ENCODE measurements around the gene TPTE2. TPM values are rescaled to one million over a fixed set of nuclear protein-coding genes. Genes with fewer than 3 reads are reported as not detected.
"Not testable (repeated sequence)": the region's sequence is repeated elsewhere in the genome, so short reads cannot be mapped to it uniquely, and the experiment has no call there.

Gene TPTE2
- total RNA-seq, 1 experiment from 2014 or later: not detected

GRCh38 chr13:19439056-19439686, 122.2 kb downstream of the TPTE2 start:
- H3K27ac ChIP-seq (ENCODE audit: low read length); BruUV-seq (replicated peaks); H3K36me3 ChIP-seq (ENCODE audit: control insufficient read depth, insufficient read depth, low read length); H3K27me3 ChIP-seq (ENCODE audit: control insufficient read depth, insufficient read depth, low read length); H3K4me1 ChIP-seq (ENCODE audit: control insufficient read depth, insufficient read depth, low read length); ATAC-seq; H3K9me3 ChIP-seq (ENCODE audit: control insufficient read depth, insufficient read depth, low read depth, low read length); in situ Hi-C loops (cut with HindIII; ENCODE audit: low pct_unique_long_range_greater_than_20kb, low sequenced_read_pairs); intact Hi-C loops (cut with micrococcal nuclease; ENCODE audit: unreplicated experiment); POLR2A ChIA-PET; CTCF ChIA-PET; H3K4me3 ChIP-seq (ENCODE audit: low read depth in 2 of 2, low read length in 2 of 2): not testable (repeated sequence)
- DNase-seq (ENCODE audit: low read depth, low spot score): peak; percentile 12
- TF ChIP-seq CTCF (IDR thresholded peaks at IDR 0.05): peak; percentile 66

GRCh38 chr13:19437780-19438179, 123.6 kb downstream of the TPTE2 start:
- H3K4me1 ChIP-seq (ENCODE audit: control insufficient read depth, insufficient read depth, low read length); H3K27ac ChIP-seq (ENCODE audit: low read length); H3K36me3 ChIP-seq (ENCODE audit: control insufficient read depth, insufficient read depth, low read length); BruUV-seq (replicated peaks); CTCF ChIA-PET; POLR2A ChIA-PET; in situ Hi-C loops (cut with HindIII; ENCODE audit: low pct_unique_long_range_greater_than_20kb, low sequenced_read_pairs); H3K27me3 ChIP-seq (ENCODE audit: control insufficient read depth, insufficient read depth, low read length); intact Hi-C loops (cut with micrococcal nuclease; ENCODE audit: unreplicated experiment); H3K4me3 ChIP-seq (ENCODE audit: low read depth in 2 of 2, low read length in 2 of 2); DNase-seq (ENCODE audit: low read depth, low spot score); H3K9me3 ChIP-seq (ENCODE audit: control insufficient read depth, insufficient read depth, low read depth, low read length); ATAC-seq: not testable (repeated sequence)

DNA sequence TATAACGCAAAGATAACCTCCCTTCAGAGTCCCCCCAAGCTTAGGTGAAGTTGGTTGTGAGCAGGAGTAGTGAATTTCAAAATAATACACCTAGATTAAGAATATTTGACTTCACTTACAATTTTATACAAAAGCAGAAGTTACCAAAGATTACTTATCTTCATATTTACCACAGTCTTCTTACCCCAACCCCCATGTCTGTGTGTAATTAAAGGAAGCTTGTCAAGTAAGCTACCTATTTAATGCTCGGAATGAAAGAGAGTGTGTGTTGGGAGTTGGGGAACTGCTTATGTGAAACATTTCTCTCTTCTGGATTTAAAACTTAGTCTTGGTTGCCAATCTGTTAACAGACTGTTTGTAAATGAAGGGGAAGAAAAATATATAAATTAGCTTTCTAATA, 139.1 kb downstream of the TPTE2 start:
- H3K4me3 ChIP-seq (ENCODE audit: low read depth in 2 of 2, low read length in 2 of 2); H3K27me3 ChIP-seq (ENCODE audit: control insufficient read depth, insufficient read depth, low read length); H3K9me3 ChIP-seq (ENCODE audit: control insufficient read depth, insufficient read depth, low read depth, low read length); BruUV-seq (replicated peaks); in situ Hi-C loops (cut with HindIII; ENCODE audit: low pct_unique_long_range_greater_than_20kb, low sequenced_read_pairs); ATAC-seq; CTCF ChIA-PET; H3K27ac ChIP-seq (ENCODE audit: low read length); H3K36me3 ChIP-seq (ENCODE audit: control insufficient read depth, insufficient read depth, low read length); DNase-seq (ENCODE audit: low read depth, low spot score); intact Hi-C loops (cut with micrococcal nuclease; ENCODE audit: unreplicated experiment); POLR2A ChIA-PET; H3K4me1 ChIP-seq (ENCODE audit: control insufficient read depth, insufficient read depth, low read length): not testable (repeated sequence)

GRCh38 chr13:19412494-19412893, 148.8 kb downstream of the TPTE2 start:
- ATAC-seq; DNase-seq (ENCODE audit: low read depth, low spot score); H3K9me3 ChIP-seq (ENCODE audit: control insufficient read depth, insufficient read depth, low read depth, low read length); intact Hi-C loops (cut with micrococcal nuclease; ENCODE audit: unreplicated experiment); H3K4me3 ChIP-seq (ENCODE audit: low read depth in 2 of 2, low read length in 2 of 2); in situ Hi-C loops (cut with HindIII; ENCODE audit: low pct_unique_long_range_greater_than_20kb, low sequenced_read_pairs); POLR2A ChIA-PET; BruUV-seq (replicated peaks); H3K36me3 ChIP-seq (ENCODE audit: control insufficient read depth, insufficient read depth, low read length); H3K27me3 ChIP-seq (ENCODE audit: control insufficient read depth, insufficient read depth, low read length); CTCF ChIA-PET; H3K4me1 ChIP-seq (ENCODE audit: control insufficient read depth, insufficient read depth, low read length); H3K27ac ChIP-seq (ENCODE audit: low read length): not testable (repeated sequence)

GRCh38 chr13:19382746-19383511, 178.4 kb downstream of the TPTE2 start:
- BruUV-seq (replicated peaks); in situ Hi-C loops (cut with HindIII; ENCODE audit: low pct_unique_long_range_greater_than_20kb, low sequenced_read_pairs); POLR2A ChIA-PET; ATAC-seq; CTCF ChIA-PET; H3K27me3 ChIP-seq (ENCODE audit: control insufficient read depth, insufficient read depth, low read length); intact Hi-C loops (cut with micrococcal nuclease; ENCODE audit: unreplicated experiment); DNase-seq (ENCODE audit: low read depth, low spot score); H3K27ac ChIP-seq (ENCODE audit: low read length); H3K36me3 ChIP-seq (ENCODE audit: control insufficient read depth, insufficient read depth, low read length); H3K4me3 ChIP-seq (ENCODE audit: low read depth in 2 of 2, low read length in 2 of 2); H3K9me3 ChIP-seq (ENCODE audit: control insufficient read depth, insufficient read depth, low read depth, low read length); H3K4me1 ChIP-seq (ENCODE audit: control insufficient read depth, insufficient read depth, low read length): not testable (repeated sequence)
